Tibial nerve (tissue), 4 donors: ENCODE data around the gene SEC22B.

Source experiments
- CTCF ChIP-seq, 5 experiments: fragments of 200-600 bp in 3 of 5; fragments of 450-650 bp in 2 of 5; sonication (generic) in 3 of 5; IDR thresholded peaks; one replicate each; pipeline ENCODE4 v1.5.1; 2016 to 2019; ENCODE audit warnings: antibody characterized with exemption in 5 of 5, mild to moderate bottlenecking in 3 of 5, moderate library complexity in 2 of 5
- EP300 ChIP-seq, 2 donors: sonication (generic); formaldehyde crosslinking; IDR thresholded peaks; one replicate each; pipeline ENCODE4 v1.6.1; 2017; ENCODE audit warnings: antibody characterized with exemption in 2 of 2, mild to moderate bottlenecking in 1 of 2
- POLR2A ChIP-seq, 2 donors: fragments of 450-650 bp; IDR thresholded peaks; one replicate each; pipeline ENCODE4 v1.6.1; 2017; ENCODE audit warnings: antibody characterized with exemption in 2 of 2, mild to moderate bottlenecking in 2 of 2, moderate library complexity in 2 of 2

DNA sequence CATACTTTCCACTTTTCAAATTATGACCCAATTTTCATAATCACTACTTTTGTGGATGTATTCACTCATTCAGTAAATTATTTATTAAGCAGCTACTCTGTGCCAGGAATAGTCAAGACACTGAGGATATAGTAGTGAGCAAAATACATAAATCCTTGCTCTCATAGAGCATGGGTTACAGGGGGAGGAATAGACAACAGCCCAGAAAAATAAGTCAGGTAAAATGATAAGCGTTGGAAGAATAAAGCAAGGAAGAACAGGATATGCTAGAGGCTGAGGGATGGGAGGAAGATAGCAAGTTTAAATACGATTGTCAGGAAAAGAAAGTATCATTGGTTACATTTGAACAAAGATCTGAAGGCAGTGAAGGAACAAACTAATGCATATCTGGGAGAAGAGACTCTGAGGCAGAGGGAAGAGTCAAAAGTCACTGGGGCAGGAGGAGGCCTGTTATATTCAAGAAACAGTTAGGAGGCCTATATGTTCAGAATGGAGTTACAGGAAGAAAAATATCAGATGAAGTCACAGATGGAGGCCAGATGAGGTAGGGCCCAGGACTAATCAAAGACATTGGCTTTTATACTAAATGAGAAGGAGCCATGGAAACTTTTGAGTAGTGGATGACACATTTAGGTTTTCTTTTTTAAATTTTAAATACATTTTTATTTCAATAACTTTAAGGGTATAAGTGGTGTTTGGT is 42.9 kb downstream of the SEC22B start:
- TF ChIP-seq CTCF (IDR thresholded peaks at IDR 0.05), result no peak
- TF ChIP-seq POLR2A (IDR thresholded peaks at IDR 0.05), result no peak
- TF ChIP-seq EP300 (IDR thresholded peaks at IDR 0.05), result no peak
